Cardiac fibroblast (primary cell): ENCODE measurements around the gene HOXA10.

Experiments used
- DNase-seq, 2 donors: peaks; one replicate each; pipeline versions ENCODE4 v3.0.0 to v3.0.0-alpha.2; 2010; ENCODE audit warnings: low read depth in 2 of 2
- H3K4me3 ChIP-seq, 2 donors: replicated peaks in 1 of 2; 1 replicate in 1 of 2; 2 replicates in 1 of 2; pipeline ENCODE4 v1.5.1; 2011; ENCODE audit warnings: low read depth in 2 of 2, low read length in 2 of 2, mild to moderate bottlenecking in 2 of 2, moderate library complexity in 1 of 2
- CTCF ChIP-seq: IDR thresholded peaks from one replicate; pipeline ENCODE4 v1.5.1; 2011; ENCODE audit warnings: low read depth, mild to moderate bottlenecking, low read length, inconsistent platforms

HOXA10 gene

GRCh38 chr7:27128034-27128433 is 46.1 kb downstream of the HOXA10 start:
- no peak for TF ChIP-seq CTCF
- no peak overlapping the region for H3K4me3 ChIP-seq
- no peak for DNase-seq

- TF ChIP-seq CTCF = no peak
- no peak overlapping the region for H3K4me3 ChIP-seq
- no peak for DNase-seq
Measured at GRCh38 chr7:27126596-27127327, 47.4 kb downstream of the HOXA10 start.

- H3K4me3 ChIP-seq = no peak overlapping the region
- no peak for DNase-seq
- TF ChIP-seq CTCF = no peak
Measured at GRCh38 chr7:27125986-27126394, 48.1 kb downstream of the HOXA10 start.

GRCh38 chr7:27124902-27125689 is 49.0 kb downstream of the HOXA10 start:
- no peak overlapping the region for H3K4me3 ChIP-seq
- TF ChIP-seq CTCF = no peak
- DNase-seq = no peak

GRCh38 chr7:27124096-27124901 is 49.8 kb downstream of the HOXA10 start:
- DNase-seq = peak in 1 of 2 donors; percentile 33
- no peak overlapping the region for H3K4me3 ChIP-seq
- TF ChIP-seq CTCF = no peak

- no peak for TF ChIP-seq CTCF
- H3K4me3 ChIP-seq = no peak overlapping the region
- no peak for DNase-seq
Measured at GRCh38 chr7:27123477-27124053, 50.6 kb downstream of the HOXA10 start.
